Coronary artery (tissue), 2 donors: ENCODE results near the gene FLRT3.

Experiments used
- DNase-seq: peaks from one replicate; pipeline ENCODE4 v3.0.0-alpha.2; 2017; ENCODE audit warnings: low spot score
- H3K27ac ChIP-seq, 2 donors: fragments of 200-600 bp; sonication (generic); one replicate each; pipeline ENCODE4 v1.5.1; 2016 to 2019
- H3K4me3 ChIP-seq: fragments of 200-600 bp; sonication (generic); 2 replicates; pipeline ENCODE4 v1.5.1; 2016; ENCODE audit warnings: mild to moderate bottlenecking, moderate library complexity
- TF ChIP-seq, protein P1 (sequence below): fragments of 200-600 bp; sonication (generic); IDR thresholded peaks from one replicate; pipeline ENCODE4 v1.5.1; 2019; ENCODE audit warnings: antibody characterized with exemption

The FLRT3 gene

DNA sequence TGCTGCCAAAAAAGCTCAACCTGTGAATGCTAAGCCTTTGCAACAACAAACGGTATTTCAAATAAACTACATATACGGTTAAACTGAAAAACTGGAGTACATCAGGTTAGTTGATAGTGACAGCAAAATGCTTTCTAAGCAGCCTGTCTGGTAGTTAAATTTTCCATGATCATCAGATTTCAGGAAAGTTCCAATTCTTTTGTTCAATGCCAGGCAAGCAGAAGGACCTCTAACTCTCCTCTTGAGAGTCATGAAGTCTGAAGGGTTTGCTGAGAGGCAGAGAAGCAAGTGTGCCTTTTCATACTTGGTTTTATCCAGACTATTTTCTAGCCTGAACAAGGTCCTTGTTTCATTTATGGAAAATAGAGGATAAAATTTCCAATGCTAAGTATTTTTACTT lies 4.5 kb downstream of the FLRT3 start:
- TF ChIP-seq, protein P1, sequence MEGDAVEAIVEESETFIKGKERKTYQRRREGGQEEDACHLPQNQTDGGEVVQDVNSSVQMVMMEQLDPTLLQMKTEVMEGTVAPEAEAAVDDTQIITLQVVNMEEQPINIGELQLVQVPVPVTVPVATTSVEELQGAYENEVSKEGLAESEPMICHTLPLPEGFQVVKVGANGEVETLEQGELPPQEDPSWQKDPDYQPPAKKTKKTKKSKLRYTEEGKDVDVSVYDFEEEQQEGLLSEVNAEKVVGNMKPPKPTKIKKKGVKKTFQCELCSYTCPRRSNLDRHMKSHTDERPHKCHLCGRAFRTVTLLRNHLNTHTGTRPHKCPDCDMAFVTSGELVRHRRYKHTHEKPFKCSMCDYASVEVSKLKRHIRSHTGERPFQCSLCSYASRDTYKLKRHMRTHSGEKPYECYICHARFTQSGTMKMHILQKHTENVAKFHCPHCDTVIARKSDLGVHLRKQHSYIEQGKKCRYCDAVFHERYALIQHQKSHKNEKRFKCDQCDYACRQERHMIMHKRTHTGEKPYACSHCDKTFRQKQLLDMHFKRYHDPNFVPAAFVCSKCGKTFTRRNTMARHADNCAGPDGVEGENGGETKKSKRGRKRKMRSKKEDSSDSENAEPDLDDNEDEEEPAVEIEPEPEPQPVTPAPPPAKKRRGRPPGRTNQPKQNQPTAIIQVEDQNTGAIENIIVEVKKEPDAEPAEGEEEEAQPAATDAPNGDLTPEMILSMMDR = no peak
- no peak overlapping the region for H3K27ac ChIP-seq
- no peak overlapping the region for H3K4me3 ChIP-seq
- no peak for DNase-seq

DNA sequence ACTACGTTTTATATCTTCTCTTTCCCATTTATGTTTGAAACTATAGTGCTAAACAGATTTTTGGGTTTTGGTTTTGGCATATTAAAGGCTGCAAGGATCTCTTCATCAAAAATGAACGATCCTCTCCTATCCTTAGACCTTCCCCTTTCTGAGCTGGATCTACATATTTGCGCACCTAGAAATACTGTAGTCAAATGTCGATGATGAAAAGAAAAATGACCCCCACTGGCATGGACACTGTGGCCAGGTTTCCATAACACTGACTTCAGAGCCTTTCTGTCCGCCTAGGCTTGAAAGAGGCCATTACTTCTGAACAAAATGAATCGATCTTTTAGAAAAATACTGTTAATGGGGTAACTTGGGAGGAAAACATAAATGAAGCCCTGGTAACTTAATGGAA lies 5.8 kb downstream of the FLRT3 start:
- Histone ChIP-seq H3K4me3 (no peak overlapping the region), H3K27ac (no peak overlapping the region)
- no peak for DNase-seq
- TF ChIP-seq, protein P1 = no peak

DNA sequence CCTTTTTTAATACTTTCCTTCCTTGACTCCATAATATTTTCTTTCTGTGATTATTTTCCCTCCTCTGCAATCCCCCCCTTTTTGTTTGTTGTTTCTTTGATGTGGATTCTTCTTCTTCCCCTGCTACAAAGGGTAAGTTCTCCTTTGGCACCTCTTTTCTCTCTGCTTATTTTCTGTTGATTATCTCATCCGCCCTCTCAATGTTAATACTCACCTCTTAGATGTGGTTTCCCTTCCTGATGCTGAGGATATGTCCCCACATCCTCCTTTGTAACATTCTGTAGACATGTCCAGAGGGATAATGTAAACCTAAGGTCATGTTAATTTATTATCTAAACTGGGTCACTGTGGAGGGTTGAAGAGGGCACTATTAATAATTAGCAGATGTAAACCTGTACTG lies 17.7 kb downstream of the FLRT3 start:
- TF ChIP-seq, protein P1 = no peak
- no peak overlapping the region for H3K4me3 ChIP-seq
- no peak overlapping the region for H3K27ac ChIP-seq
- DNase-seq = no peak

DNA sequence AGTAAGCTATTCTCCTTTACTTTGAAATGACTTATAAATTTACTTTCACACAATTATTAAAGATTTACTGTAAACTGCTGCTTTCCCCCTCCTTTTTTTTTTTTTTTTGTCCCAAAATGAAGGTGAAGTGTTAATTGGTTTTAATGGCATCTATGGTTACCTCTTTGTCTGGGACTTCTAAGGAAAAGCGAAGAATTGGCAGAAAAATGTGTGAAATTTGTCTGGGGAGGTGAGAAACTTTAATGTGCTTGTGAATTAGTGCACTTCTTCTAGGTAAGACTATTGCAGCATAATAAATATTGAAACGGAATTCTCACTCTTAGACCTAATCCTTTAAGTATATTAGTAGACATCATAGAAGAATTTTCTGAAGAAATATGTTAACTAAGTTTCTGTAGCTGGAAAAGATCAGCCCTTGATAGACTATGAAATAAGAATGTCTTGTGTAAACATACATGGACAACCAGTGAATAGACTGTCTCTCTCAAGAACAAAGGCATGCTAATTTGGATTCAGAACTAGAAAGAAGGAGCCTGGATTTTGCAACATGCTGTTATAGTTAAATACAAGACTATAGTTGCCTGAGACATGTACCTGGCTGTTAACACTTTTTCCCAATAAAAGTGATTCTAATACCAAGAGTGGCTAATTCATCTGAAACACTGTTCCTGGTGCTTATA lies 23.9 kb downstream of the FLRT3 start:
- no peak overlapping the region for H3K27ac ChIP-seq
- H3K4me3 ChIP-seq = no peak overlapping the region
- no peak for DNase-seq
- TF ChIP-seq, protein P1 = no peak

DNA sequence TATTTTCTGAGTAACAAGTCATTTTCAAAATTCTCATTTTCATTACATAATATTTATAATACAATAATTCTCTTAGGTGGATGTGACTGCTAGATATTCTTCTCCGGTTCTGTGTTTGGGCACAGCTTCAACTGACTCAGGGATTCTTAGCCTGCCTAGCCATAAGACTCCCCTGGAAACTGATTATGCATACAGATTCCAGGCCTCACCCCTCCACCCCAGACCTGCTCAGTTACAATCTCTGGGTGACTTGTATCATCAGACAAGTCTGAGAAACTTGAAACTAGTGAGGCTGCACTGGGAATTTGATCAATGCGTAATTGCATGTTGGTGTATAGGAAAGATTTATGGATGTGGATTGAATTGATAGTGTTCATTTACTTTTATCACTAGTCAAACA lies 25.4 kb downstream of the FLRT3 start:
- Histone ChIP-seq H3K4me3 (no peak overlapping the region), H3K27ac (no peak overlapping the region)
- TF ChIP-seq, protein P1 = no peak
- DNase-seq = no peak

DNA sequence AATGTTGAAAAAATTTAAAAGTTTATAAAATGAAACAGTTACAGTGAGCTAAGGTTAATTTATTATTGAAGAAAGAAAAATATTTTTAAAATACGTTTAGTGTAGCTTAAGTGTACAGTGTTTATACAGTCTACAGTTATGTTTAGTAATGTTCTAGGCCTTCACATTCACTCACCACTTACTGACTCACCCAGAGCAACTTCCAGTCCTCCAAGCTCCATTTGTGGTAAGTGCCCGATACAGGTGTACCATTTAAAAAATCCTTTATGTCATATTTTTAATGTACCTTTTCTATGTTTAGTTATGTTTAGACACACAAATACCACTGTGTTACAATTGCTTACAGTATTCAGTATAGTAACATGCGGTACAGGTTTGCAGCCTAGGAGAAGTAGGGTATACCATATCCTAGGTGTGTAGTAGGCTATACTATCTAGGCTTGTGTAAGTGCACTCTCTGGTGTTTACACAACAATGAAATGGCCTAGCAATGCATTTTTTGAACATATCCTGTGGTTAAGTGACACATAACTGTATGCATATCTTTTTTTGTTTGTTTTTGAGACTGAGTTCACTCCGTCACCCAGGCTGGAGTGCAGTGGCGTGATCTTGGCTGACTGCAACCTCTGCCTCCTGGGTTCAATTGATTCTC lies 26.3 kb downstream of the FLRT3 start:
- no peak overlapping the region for H3K27ac ChIP-seq
- no peak overlapping the region for H3K4me3 ChIP-seq
- no peak for DNase-seq
- TF ChIP-seq, protein P1 = no peak

DNA sequence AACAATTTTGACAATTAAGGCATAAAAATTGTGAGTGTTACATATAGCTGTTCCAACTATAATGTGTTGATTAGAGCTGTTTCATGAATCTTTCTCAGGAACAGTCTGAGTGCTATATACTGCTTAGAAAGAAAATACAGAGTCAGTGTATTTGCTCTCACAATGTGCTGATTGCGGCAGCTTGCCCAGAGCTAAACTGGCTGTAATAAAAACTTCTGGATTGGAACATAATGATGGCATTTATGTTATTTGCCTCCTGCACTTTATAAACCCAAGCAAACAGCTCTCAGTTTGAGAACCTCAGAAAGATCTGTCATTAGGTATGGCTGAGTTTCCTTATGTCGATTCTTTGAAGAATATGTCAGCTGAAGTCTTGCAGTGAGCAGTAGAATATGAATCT lies 29.5 kb downstream of the FLRT3 start:
- no peak for DNase-seq
- TF ChIP-seq, protein P1 = no peak
- Histone ChIP-seq H3K4me3 (no peak overlapping the region), H3K27ac (no peak overlapping the region)
